Stimulated activated CD4-positive, alpha-beta T cell treated with anti-CD3 and anti-CD28 coated beads, Interleukin-1b, Interleukin-23, amount 100 ng/mL, for 4 hours (primary cell): ENCODE results near the gene MED10.

Source experiments
- DNase-seq, 2 donors: peaks; one replicate each; pipeline ENCODE4 v3.0.0-alpha.2; 2020; ENCODE audit warnings: low read depth in 2 of 2

Gene MED10, protein sequence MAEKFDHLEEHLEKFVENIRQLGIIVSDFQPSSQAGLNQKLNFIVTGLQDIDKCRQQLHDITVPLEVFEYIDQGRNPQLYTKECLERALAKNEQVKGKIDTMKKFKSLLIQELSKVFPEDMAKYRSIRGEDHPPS

DNA sequence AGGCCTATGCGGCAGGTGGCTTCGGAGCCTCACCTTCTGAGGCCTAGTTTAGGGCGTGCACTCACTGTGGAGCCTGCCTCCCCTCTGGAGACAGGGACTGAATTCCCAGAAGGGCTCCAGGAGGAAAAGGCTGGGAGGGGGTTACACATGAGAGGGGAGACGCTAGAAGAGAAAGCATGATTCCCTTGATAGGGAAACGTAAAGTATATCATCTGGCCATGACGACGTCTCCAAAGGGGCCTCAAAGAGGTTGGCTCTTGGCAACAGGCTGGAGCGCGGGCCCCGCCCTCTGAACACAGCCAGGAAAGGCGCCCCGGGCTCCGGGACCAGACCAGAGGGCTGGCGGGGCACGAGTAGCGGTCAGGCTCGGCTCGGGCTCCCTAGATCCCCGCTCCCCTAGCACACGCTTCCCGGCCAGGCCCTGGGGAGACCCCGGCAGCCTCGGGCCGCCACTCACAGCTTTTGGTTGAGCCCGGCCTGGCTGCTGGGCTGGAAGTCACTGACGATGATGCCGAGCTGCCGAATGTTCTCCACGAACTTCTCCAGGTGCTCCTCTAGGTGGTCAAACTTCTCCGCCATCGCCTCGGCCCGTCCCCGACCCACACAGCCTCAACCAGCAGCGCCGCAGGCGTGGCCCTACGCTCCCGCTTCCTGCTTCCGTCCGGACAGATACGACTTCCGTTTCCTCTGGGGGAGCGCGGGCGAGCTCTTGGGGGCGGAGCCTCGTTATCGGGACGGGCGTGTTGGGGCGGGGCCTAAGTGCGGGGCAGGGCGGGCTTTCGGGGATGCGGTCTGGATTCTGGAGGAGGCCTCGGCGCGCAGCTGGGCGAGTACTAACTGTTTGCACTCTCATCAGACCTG, at the start of gene MED10:
Gene MED10 (minus strand): TSS at position 643 of the 861 bp plus-strand sequence. CDS start 64 bp downstream, at position 579.
- DNase-seq = peak; percentile 95

DNA sequence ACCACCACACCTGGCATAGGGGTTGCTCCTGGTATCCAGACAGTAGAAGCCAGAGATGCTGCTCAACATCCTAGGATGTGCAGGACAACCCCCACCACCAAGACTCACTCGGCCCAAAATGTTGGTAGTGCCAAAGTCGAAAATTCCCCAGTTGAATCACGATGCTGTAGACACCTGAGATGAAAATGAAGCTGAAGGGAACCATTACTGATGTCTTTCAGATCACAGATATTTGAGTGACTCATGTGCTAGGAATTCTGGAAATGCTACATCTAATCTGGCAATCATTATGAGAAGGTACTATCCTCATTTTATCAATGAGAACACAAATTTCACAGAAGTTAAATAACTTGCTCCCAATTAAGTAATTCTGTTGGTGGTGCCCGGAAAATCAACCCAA, 49.3 kb upstream of the MED10 start:
- DNase-seq = no peak

DNA sequence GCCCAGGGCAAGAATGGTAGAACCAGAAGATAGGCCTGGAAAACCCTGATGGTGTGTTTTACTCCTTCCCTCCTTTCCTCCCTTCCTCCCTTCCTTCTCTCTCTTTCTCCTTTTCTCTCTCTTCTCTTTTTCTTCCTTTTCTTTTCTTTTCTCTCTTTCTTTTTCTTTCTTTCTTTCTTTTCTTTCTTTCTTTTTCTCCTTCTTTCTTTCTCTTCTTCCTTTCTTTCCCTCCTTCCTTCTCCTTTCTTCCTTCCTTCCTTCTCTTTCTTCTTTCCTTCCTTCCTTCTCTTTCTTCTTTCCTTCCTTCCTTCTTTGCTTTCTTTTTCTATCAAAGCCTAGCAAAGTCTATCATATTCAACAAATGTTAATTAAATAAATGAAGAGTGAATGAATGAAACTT, 46.4 kb upstream of the MED10 start:
- DNase-seq = no peak

DNA sequence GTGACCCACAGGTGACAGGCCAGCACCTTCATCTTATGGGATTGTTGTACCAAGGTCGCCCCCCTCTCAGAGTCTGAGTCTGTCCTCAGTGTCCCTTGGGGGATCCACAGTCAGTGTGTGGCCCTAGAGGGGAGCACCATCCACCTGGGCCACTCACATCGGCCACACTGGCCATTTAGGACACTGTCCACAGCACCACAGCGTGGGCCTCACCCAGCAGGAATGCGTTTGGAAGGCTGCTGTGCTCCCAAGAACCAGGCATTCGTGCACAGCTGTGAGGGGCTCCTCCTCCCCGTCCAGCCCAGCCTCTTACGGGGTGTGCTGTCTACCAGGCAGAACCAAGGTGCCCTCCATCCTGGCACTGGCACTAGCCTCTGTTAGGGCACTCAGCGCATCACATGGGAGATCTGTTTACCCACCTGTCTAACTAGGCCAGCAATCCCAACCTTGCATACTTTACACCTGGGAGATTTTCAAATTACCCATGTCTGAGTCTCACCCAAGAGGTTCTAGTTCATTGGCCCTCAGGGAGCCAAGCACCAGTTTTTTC, 45.8 kb upstream of the MED10 start:
- no peak for DNase-seq

DNA sequence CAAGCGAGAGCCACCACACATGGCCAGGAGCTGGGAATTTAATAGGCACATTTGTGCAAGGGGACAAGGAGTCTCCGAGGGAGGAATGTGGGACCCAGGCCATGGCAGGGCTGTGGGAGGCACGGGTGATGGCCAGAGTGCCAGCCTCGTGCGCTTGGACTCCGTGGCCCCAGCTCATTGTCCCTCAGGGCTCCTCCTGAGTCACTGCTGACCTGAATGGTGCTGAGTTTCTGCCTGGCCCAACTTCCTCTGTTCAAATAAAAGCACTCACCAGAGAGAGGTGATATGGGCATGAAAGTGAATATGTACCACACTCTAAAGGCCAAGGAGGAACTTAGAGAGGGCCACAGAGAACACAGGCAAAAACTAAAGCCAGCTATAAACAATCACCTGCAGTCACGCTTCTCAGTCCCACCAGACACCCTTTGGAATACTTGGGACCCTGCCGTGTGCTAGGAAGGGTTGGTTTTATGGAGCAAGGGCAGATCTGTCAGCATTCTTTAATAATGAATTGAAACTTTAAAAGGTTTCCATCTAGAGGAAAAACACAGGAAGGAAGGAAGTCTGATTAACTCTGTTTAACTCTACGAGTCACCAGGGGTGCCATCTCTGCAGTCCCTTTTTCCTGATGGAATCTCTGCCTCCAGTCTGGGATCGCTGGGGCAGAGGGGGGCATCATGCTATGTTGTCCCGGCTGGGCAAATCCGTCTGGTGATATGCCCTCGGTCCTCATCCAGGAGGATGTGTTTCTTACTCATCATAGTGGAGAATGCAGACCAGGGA, 45.2 kb upstream of the MED10 start:
- DNase-seq = no peak

DNA sequence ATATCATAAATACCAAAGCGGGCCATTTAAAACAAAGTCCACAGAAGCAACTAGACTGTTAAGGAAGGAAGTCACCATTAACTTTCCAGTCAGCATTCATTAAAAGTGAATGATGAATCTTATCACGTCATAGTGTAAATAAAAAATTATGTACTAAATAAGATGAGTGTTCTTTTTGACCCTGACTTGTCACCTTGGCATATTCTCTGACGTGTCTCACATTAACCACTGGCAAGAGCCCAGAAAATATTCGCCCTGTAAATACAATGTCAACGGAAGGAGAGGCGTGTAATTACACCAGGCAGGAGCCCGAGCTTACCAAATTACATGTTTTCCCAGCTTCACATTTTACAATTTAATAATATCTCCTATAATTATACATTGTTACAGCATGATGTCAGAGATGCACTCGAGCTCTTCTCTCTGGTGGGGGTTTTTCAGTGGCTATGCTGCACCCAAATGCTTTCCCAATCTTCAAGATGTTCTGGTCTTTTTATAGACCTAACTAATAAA, 41.0 kb upstream of the MED10 start:
- no peak for DNase-seq

DNA sequence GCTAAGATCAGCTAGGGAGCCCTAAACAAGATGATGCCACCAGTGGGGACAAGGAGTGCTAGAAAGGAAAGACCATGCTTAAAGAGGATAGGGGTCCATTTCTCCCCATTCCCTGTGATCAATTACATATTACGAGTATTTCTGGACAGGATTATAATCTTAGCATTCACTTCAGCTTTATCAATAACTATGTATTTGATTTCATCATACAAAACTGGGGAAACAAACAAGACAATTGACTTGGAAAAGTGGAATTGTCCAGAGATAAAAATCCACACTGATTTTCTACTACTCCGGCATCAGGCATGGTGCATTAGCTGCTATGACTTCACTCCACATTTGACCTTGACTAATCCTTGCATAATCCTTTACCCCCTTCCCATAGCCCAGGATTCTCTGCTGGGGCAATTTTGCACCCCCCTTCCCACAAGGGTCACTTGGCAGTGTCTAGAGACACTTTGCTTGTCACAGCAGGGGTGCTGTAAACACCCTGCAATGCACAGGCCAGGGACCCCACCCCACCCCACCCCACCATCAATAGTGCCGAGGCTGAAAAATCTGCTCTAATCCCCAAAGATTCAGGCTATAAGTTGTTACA, 40.4 kb upstream of the MED10 start:
- DNase-seq = no peak

DNA sequence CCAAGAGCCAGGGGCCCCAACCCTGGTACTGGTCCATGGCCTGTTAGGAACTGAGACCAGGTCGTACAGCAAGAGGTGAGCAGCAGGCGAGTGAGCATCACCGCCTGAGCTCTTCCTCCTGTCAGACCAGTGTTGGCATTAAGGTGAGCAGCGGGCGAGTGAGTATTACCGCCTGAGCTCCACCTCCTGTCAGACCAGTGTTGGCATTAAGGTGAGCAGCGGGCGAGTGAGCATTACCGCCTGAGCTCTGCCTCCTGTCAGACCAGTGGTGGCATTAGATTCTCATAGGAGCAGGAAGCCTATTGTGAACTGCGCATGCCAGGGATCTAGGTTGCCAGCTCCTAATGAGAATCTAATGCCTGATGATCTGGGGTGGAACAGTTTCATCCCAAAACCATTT, 39.3 kb upstream of the MED10 start:
- no peak for DNase-seq

DNA sequence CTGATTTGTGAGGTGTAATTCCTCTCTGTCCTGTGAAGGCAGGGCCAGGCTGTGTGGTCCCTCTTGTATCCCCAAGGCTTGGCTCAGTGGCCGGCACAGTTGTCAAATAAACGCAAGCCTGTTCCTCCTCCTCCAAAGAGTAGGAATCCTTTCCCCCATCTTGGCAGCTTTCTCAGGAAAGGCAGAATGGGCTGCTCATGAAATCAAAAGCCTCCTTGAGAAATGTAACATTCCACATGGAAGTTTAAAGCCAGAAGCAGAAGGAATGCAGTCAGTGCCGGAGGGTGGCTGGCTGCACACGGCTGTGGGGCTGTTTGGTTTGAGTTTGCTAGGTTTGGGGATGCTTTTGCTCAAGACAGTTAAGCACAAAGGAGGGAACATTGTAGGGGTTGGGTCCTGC, 34.5 kb upstream of the MED10 start:
- DNase-seq = no peak

DNA sequence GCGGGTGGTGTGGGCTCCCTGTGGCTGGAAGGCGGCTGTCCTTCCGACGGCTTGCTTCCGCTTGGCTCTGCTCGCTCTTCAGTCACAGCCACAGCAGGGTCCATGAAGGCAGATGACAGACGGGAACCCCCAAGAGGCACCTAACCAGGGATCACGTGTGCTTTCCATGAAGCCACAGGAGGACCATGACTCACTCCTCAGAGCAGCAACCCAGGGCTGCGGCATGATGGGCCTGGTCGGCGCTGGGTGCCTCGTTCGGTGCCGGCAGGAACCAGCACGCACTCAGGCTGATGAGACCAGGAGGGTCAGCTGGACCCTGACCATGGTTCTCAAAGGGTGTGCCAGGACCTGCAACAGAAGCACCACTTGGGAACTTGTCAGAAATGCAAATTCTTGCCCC, 32.8 kb upstream of the MED10 start:
- no peak for DNase-seq

DNA sequence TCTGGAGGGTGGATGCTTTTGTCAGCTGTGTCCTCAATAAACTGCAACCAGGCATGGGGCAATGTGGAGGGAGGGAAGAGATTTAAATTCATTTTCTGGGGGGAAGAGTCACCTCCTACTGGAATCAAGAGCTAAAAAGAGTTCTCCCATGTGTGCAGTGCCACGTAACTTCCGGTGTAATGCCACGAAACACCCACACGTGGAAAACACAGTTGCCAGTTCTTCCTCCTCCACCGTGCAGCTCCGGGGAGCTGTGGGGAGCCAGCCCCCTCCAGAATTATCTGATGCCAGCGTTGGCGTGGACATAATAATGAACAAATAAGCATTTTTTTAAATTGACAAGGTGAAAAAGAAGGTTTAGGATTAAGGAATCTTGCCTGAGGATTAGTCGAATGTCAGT, 32.1 kb upstream of the MED10 start:
- DNase-seq = no peak

DNA sequence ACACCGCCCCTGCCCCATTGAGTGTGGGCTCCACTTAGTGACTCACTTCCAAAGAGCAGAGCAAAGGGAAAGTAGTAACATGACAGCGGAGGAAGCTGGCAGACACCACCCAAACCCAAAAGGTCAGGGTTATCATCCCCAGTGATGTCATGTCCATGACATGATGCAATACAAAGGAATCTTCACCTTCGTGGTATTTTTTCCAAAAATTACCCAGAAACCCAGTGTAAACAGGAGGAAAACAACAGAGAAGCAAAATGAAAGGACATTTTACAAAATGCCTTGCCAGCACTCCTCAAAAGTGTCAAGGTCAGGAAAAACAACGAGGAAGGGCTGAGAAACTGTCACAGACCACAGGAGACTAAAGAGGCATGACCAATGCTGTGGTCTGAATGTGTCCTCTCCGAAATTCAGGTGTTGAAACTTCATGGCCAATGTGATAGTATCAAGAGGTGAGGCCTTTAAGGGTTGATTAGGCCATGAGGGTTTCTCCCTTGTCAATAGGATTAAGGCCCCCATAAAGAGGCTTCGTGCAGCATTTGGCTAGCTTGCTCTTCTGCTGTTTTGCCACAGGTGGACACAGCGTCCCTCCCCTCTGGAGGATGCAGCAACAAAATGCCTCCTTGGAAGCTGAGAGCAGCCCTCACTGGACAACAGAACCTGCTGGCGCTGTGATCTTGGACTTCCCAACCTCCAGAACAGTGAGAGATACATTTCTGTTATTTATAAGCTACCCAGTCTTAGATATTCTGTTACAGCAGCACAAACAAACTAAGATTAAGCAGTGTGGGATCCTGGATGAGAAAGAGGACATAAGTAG, 30.5 kb upstream of the MED10 start:
- DNase-seq = no peak

DNA sequence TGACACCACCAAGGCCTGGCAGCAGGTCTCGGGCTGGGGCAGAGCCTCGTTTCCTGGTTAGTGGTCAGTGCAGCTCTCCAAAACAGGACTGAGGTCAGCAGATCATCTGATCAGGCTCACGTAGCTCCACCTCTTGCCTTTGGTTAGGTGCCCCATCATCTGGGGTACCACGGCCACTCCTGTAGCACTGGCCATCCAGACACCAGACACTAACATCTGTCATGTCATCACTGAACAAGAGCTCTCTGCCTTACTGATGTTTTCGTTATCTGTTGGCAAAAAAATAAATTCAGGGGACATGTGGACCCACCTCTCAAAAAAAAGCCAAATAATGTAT, 29.9 kb upstream of the MED10 start:
- no peak for DNase-seq

DNA sequence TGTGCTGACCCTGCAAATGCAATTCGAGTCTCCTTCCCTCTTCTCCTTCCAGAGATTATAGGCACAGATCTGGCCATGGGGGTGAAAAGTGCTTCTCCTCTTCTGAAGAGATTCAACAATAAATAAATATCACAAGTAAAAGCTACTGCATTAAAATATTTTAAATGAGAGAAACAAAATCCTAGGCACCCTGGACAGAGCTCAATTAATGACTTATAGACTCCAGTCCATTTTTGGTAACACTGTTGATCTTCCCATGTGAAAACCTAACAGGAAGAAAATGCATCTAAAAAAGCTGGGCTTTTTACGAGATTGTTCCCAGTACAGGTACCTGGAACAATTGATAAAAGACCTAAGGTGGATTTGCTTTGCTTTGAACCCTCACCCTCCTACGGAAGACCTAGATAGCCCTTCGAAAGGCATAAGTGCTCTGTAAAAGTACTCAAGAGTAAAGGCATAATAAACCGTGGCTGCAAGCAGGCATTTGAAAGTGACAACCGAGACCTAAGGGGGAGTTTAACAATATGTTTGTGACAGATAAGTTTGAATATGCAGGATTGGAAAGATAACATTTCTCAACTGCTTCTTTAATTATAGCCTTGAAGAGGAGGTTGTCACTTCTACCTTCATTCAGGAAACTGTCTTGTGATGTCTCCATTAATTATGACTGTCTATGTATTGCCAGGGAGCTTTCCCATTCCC, 29.4 kb upstream of the MED10 start:
- no peak for DNase-seq

DNA sequence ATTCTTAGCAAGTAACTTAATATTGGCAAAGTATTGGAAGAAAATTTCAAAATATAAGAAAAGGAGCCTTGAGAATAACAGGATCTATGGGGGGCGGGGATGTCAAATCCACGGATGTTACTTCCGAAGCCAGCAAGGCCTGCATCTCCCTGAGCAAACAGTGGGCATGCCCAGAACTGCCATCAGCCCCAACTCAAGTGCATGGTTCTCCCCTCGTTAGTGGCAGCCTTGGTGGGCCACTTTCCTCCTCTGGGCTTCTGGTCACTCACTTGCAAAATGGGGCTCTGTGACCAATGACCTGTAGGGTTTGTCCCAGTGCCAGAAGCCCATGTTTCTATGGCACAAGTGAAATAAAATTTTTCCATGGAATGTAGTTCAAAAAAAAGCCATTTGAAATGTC, 27.2 kb upstream of the MED10 start:
- no peak for DNase-seq

DNA sequence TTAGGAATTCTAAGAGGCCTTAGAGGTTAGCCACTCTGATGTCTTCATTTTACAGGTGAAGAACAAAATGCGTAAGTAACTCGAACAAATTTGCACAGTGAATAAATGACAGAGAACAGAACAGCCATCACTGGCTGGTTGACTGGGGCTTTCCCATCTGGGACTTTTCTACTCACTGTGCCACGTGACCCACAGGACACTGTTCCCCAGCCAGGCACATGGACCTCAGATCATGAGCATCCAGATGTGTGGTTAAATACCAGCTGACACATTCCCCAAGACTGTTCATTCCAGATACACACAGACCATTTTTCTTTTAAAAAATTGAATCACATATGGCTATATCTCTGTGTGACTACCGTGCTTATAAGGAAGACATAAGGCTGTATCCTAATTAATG, 25.8 kb upstream of the MED10 start:
- no peak for DNase-seq

DNA sequence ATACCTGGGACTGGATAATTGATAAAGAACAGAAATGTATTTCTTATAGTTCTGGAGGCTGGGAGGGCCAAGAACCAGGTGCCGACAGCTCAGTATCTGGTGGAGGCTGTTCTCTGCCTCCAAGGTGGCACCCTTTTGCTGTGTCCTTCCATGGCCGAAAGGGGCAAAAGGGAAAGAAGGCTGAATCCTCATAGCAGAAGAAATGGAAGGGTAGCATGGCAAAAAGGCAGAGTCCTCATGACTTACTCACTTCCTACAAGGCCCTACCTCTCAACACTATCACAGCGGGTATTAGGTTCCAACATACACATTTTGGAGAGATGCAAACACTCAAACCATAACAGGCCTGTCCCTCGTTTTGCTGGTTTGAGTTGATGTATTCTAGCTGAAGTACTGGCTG, 25.1 kb upstream of the MED10 start:
- no peak for DNase-seq

DNA sequence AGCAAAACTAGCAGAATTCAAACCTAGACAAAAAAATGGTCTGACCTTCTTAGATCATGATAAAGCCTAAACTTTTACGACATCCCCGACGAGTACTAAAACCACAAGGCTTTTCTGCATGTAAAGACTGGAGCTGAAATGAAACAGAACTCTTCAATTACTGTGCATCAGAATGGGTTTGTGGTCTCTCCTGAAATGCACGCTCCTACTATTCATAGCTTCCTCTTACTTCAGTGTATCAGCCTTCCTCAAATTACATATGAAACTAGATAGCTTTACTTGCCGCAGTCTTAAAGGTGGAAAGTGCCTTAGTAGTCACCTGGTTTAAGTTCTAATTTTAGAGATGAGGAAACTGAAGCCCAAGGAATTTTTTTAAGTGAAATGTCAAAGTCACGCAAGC, 24.6 kb upstream of the MED10 start:
- no peak for DNase-seq

DNA sequence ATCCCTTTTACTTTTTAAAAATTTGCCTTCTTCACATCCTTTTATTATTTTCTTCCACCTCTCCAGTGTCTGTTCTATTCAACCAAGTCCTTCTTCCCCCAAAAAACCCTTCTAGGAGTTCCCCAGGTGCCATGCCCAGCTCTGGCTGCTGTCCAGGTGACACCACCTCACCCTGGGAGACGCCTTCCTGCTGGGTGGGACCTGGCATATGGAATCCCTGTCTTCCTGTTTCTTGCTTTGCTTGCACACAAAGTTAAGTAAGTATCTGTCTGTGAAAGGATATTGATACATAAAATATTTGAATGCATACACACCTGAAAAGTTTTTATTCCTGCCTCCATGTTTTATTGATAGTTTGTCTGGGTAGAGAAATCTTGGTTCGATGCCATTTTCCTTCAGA, 23.1 kb upstream of the MED10 start:
- no peak for DNase-seq
